H9 (cell line): Measurements from ENCODE around the gene UPK3A. TPM values are rescaled to one million over a fixed set of nuclear protein-coding genes. Genes with fewer than 3 reads are reported as not detected.

Experiments
- DNase-seq: peaks from one replicate; pipeline ENCODE4 v3.0.0-alpha.2; 2017
- H2AFZ ChIP-seq: one replicate; pipeline ENCODE4 v1.6.1; 2013; ENCODE audit warnings: mild to moderate bottlenecking, low read length, control low read depth, moderate library complexity
- H2AK5ac ChIP-seq: 2 replicates; pipeline ENCODE4 v1.6.1; 2013; ENCODE audit warnings: low read length, control low read depth, mixed read lengths; ENCODE audit not compliant: insufficient read length
- H2BK120ac ChIP-seq: one replicate; pipeline ENCODE4 v1.6.1; 2013; ENCODE audit warnings: low read depth, mild to moderate bottlenecking, low read length, control low read depth, inconsistent platforms; ENCODE audit not compliant: poor library complexity, severe bottlenecking
- H2BK12ac ChIP-seq: 2 replicates; pipeline ENCODE4 v1.6.1; 2013; ENCODE audit warnings: low read length, control low read depth, mixed read lengths, low read depth; ENCODE audit not compliant: insufficient read length
- H2BK15ac ChIP-seq: 2 replicates; pipeline ENCODE4 v1.6.1; 2013; ENCODE audit warnings: low read depth, low read length, control low read depth
- H2BK20ac ChIP-seq: one replicate; pipeline ENCODE4 v1.6.1; 2013; ENCODE audit warnings: low read depth, mild to moderate bottlenecking, low read length, control low read depth, inconsistent platforms; ENCODE audit not compliant: poor library complexity, severe bottlenecking
- H2BK5ac ChIP-seq: 2 replicates; pipeline ENCODE4 v1.6.1; 2013; ENCODE audit warnings: low read length, control low read depth, mixed read lengths; ENCODE audit not compliant: insufficient read length
- H3K14ac ChIP-seq: 2 replicates; pipeline ENCODE4 v1.6.1; 2013; ENCODE audit warnings: low read length, control low read depth; ENCODE audit not compliant: insufficient read depth
- H3K18ac ChIP-seq: 2 replicates; pipeline ENCODE4 v1.6.1; 2013; ENCODE audit warnings: low read depth, mild to moderate bottlenecking, mixed read lengths, low read length, control low read depth; ENCODE audit not compliant: insufficient read length
- H3K23ac ChIP-seq: 2 replicates; pipeline ENCODE4 v1.6.1; 2013; ENCODE audit warnings: low read length, control low read depth, mixed read lengths, low read depth; ENCODE audit not compliant: insufficient read length
- H3K23me2 ChIP-seq: 2 replicates; pipeline ENCODE4 v1.6.1; 2013; ENCODE audit warnings: low read depth, mild to moderate bottlenecking, mixed read lengths, low read length, control low read depth; ENCODE audit not compliant: insufficient read length, poor library complexity, severe bottlenecking
- H3K27ac ChIP-seq: 2 replicates; pipeline ENCODE4 v1.5.1; 2013; ENCODE audit warnings: low read length, control low read depth, mixed read lengths, low read depth; ENCODE audit not compliant: insufficient read length
- H3K27me3 ChIP-seq: 2 replicates; pipeline ENCODE4 v1.6.1; 2013; ENCODE audit warnings: low read length, control low read depth, inconsistent platforms; ENCODE audit not compliant: insufficient read depth
- H3K4ac ChIP-seq: 2 replicates; pipeline ENCODE4 v1.6.1; 2013; ENCODE audit warnings: low read depth, mild to moderate bottlenecking, control low read depth, inconsistent platforms, low read length, moderate library complexity
- H3K4me1 ChIP-seq: 2 replicates; pipeline ENCODE4 v1.6.1; 2013; ENCODE audit warnings: low read length, control low read depth, inconsistent platforms; ENCODE audit not compliant: insufficient read depth
- H3K4me2 ChIP-seq: 2 replicates; pipeline ENCODE4 v1.6.1; 2013; ENCODE audit warnings: low read length, control low read depth, mixed read lengths; ENCODE audit not compliant: insufficient read length, insufficient read depth
- H3K56ac ChIP-seq: 2 replicates; pipeline ENCODE4 v1.6.1; 2013; ENCODE audit warnings: low read depth, mild to moderate bottlenecking, mixed read lengths, low read length, control low read depth; ENCODE audit not compliant: insufficient read length
- H3K79me1 ChIP-seq: 2 replicates; pipeline ENCODE4 v1.6.1; 2013; ENCODE audit warnings: low read depth, mild to moderate bottlenecking, moderate library complexity, low read length, control low read depth, inconsistent platforms; ENCODE audit not compliant: insufficient read depth, poor library complexity, severe bottlenecking
- H3K79me2 ChIP-seq: 2 replicates; pipeline ENCODE4 v1.6.1; 2013; ENCODE audit warnings: low read length, control low read depth, inconsistent platforms; ENCODE audit not compliant: insufficient read depth
- H3K9ac ChIP-seq: 2 replicates; pipeline ENCODE4 v1.6.1; 2013; ENCODE audit warnings: low read length, control low read depth, mixed read lengths; ENCODE audit not compliant: insufficient read length; ENCODE audit errors: extremely low read depth
- H3K9me3 ChIP-seq: one replicate; pipeline ENCODE4 v1.6.1; 2013; ENCODE audit warnings: low read depth, low read length, inconsistent platforms; ENCODE audit not compliant: control insufficient read depth
- H3T11ph ChIP-seq: one replicate; pipeline ENCODE4 v1.6.1; 2013; ENCODE audit warnings: mild to moderate bottlenecking, low read length, control low read depth, inconsistent platforms
- H4K20me1 ChIP-seq: one replicate; pipeline ENCODE4 v1.6.1; 2013; ENCODE audit not compliant: control insufficient read depth, insufficient read length, insufficient read depth
- H4K5ac ChIP-seq: 2 replicates; pipeline ENCODE4 v1.6.1; 2013; ENCODE audit warnings: low read depth, mild to moderate bottlenecking, mixed read lengths, low read length, control low read depth; ENCODE audit not compliant: insufficient read length
- H4K8ac ChIP-seq: replicated peaks from 2 replicates; pipeline ENCODE4 v1.6.1; 2013; ENCODE audit warnings: low read length, control low read depth, mixed read lengths, low read depth; ENCODE audit not compliant: insufficient read length
- H4K91ac ChIP-seq: 2 replicates; pipeline ENCODE4 v1.6.1; 2013; ENCODE audit warnings: low read depth, mild to moderate bottlenecking, moderate library complexity, mixed read lengths, low read length, control low read depth; ENCODE audit not compliant: insufficient read length
- H3K27ac Mint-ChIP-seq, 3 experiments: 2 replicates in 2 of 3; 3 replicates in 1 of 3; pipeline ENCODE4 v1.8.0; 2020 to 2021; ENCODE audit warnings: mixed read lengths in 3 of 3, mild to moderate bottlenecking in 1 of 3, moderate library complexity in 1 of 3
- H3K27me3 Mint-ChIP-seq: 2 replicates; pipeline ENCODE4 v1.8.0; 2021; ENCODE audit warnings: low read depth, mild to moderate bottlenecking, moderate library complexity, mixed read lengths
- H3K36me3 Mint-ChIP-seq, 3 experiments: 2 replicates in 2 of 3; 3 replicates in 1 of 3; pipeline ENCODE4 v1.8.0; 2020 to 2021; ENCODE audit warnings: low read depth in 3 of 3, mixed read lengths in 3 of 3; ENCODE audit not compliant: insufficient read depth in 1 of 3
- H3K4me1 Mint-ChIP-seq, 2 experiments: 2 replicates each; pipeline ENCODE4 v1.8.0; 2020; ENCODE audit warnings: mixed read lengths in 2 of 2
- H3K4me3 Mint-ChIP-seq, 2 experiments: 2 replicates in 1 of 2; 3 replicates in 1 of 2; pipeline ENCODE4 v1.8.0; 2020 to 2021; ENCODE audit warnings: mild to moderate bottlenecking in 2 of 2, mixed read lengths in 2 of 2, moderate library complexity in 1 of 2
- H3K9me3 Mint-ChIP-seq, 2 experiments: 2 replicates in 1 of 2; 3 replicates in 1 of 2; pipeline ENCODE4 v1.8.0; 2020; ENCODE audit warnings: mild to moderate bottlenecking in 2 of 2, mixed read lengths in 2 of 2, moderate library complexity in 1 of 2
- CTCF ChIP-seq: fragments of 200-600 bp; sonication (generic); conservative IDR thresholded peaks from 3 replicates; pipeline ENCODE4 v1.8.0; 2021; ENCODE audit warnings: antibody characterized with exemption, mild to moderate bottlenecking
- WGBS: extraction: QIAGEN DNeasy Blood & Tissue Kit; methylation state at CpG from one replicate; pipeline ENCODE4 v1.1.7; 2013; ENCODE audit warnings: missing lambda C conversion rate, low lambda C conversion rate, mixed read lengths; ENCODE audit not compliant: insufficient read length; ENCODE audit errors: extremely low coverage; 5-methylcytosine and 5-hydroxymethylcytosine counted together
- long read RNA-seq: library from polyadenylated mRNA; unstranded; transcript quantifications from one replicate; pipeline ENCODE4 v2.0.0, GENCODE V29; 2020
- total RNA-seq: library from RNA; stranded (reverse); gene quantifications from 2 replicates; pipeline ENCODE4 v1.2.1, GENCODE V29; 2021

Gene UPK3A
- total RNA-seq, result not detected in 2 replicates
- long read RNA-seq, partial matches to known transcripts, result 0 of 3 reads
- long read RNA-seq, other reads (novel, unspliced or antisense), result 2 of 3 reads

- Mint-ChIP-seq H3K36me3 (no peaks in the 10 kb centered on the region; a peak in 1 of 7 replicates), H3K4me3 (peak within 1 kb of the TSS; percentile 63 to 80), H3K27me3 (peaks cover 67% of the 10 kb centered on the region), H3K4me1 (peaks cover 17 to 19% of the 10 kb centered on the region in 2 experiments), H3K27ac (peak within 1 kb of the TSS in 2 of 3 experiments; percentile 21 to 54; a peak in 2 of 7 replicates), H3K9me3 (no peaks in the 10 kb centered on the region)
- Histone ChIP-seq H3K4me1 (no peaks in the 10 kb centered on the region), H3K79me2 (no peaks in the 10 kb centered on the region), H4K91ac (no peak within 1 kb of the TSS), H3K27me3 (peaks cover 5% of the 10 kb centered on the region; the same call in 1 of the 2 replicates), H4K5ac (no peak within 1 kb of the TSS), H4K20me1 (no peaks in the 10 kb centered on the region), H3K14ac (no peak within 1 kb of the TSS), H3K27ac (no peak within 1 kb of the TSS), H3K4me2 (peak within 1 kb of the TSS; percentile 57), H3K18ac (no peak within 1 kb of the TSS), H2BK20ac (no peak within 1 kb of the TSS), H4K8ac (no peak within 1 kb of the TSS), H3K79me1 (no peaks in the 10 kb centered on the region), H2BK15ac (no peak within 1 kb of the TSS), H3K23me2 (peaks cover 10% of the 10 kb centered on the region), H3K9me3 (no peaks in the 10 kb centered on the region), H3K56ac (no peak within 1 kb of the TSS), H2BK12ac (no peak within 1 kb of the TSS), H3K4ac (no peak within 1 kb of the TSS), H2AFZ (no peak within 1 kb of the TSS), H2BK5ac (no peak within 1 kb of the TSS), H3K23ac (no peak within 1 kb of the TSS), H2BK120ac (no peak within 1 kb of the TSS), H3T11ph (no peak within 1 kb of the TSS), H2AK5ac (no peak within 1 kb of the TSS), H3K9ac (no peak within 1 kb of the TSS)
- WGBS, result no CpG with 5 or more reads among the region's 46 CpGs
- TF ChIP-seq CTCF, result no peak
- peak; percentile 89 for DNase-seq
These were observed at the start of gene UPK3A for GRCh38 chr22:45284705-45285262. Gene UPK3A, plus strand, starts transcription at chr22:45284949. Its CDS starts 65 bp downstream, at chr22:45285014.
